ENCODE results near the gene TCEAL3. TPM values are rescaled to one million over a fixed set of nuclear protein-coding genes. Genes with fewer than 3 reads are reported as not detected.

The TCEAL3 gene
- total RNA-seq, 2 experiments from 2014 or later: 0.19 to 4.0 TPM

- H3K4me3 ChIP-seq (ENCODE audit: low read depth, low read length, poor library complexity, severe bottlenecking): no peak overlapping the region
- DNase-seq (ENCODE audit: low spot score): no peak
- ChIA-PET CTCF (ENCODE audit: unreplicated experiment) (no interaction called here), POLR2A (interaction anchor here (0.9 kb wide), 1 partner anchor 9 kb away, joined by 3 read pairs; no protein-coding TSS in a partner anchor)
- H4K20me1 ChIP-seq (ENCODE audit: insufficient read depth, low read length): no peaks in the 10 kb centered on the region
- no peaks in the 10 kb centered on the region for H3K9me2 ChIP-seq (ENCODE audit: insufficient read depth, low read length)
- no peaks in the 10 kb centered on the region for H3K4me1 ChIP-seq (ENCODE audit: insufficient read depth, low read length, poor library complexity, severe bottlenecking)
- no peaks in the 10 kb centered on the region for H3K79me2 ChIP-seq (ENCODE audit: insufficient read depth, low read depth, low read length)
- intact Hi-C loops (cut with micrococcal nuclease; ENCODE audit: unreplicated experiment): no loop called here
- no peaks in the 10 kb centered on the region for H3K36me3 ChIP-seq (ENCODE audit: insufficient read depth, low read length)
- no peak overlapping the region for H3K27ac ChIP-seq (ENCODE audit: low read depth, low read length, poor library complexity, severe bottlenecking)
- no TSS peak for BruUV-seq (replicated peaks)
- H2AFZ ChIP-seq (ENCODE audit: low read length): no peak overlapping the region
- H3K4me2 ChIP-seq (ENCODE audit: low read length): no peak overlapping the region
- no peaks in the 10 kb centered on the region for H3K9me3 ChIP-seq (ENCODE audit: low read length)
- TF ChIP-seq, protein P1, sequence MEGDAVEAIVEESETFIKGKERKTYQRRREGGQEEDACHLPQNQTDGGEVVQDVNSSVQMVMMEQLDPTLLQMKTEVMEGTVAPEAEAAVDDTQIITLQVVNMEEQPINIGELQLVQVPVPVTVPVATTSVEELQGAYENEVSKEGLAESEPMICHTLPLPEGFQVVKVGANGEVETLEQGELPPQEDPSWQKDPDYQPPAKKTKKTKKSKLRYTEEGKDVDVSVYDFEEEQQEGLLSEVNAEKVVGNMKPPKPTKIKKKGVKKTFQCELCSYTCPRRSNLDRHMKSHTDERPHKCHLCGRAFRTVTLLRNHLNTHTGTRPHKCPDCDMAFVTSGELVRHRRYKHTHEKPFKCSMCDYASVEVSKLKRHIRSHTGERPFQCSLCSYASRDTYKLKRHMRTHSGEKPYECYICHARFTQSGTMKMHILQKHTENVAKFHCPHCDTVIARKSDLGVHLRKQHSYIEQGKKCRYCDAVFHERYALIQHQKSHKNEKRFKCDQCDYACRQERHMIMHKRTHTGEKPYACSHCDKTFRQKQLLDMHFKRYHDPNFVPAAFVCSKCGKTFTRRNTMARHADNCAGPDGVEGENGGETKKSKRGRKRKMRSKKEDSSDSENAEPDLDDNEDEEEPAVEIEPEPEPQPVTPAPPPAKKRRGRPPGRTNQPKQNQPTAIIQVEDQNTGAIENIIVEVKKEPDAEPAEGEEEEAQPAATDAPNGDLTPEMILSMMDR (conservative IDR thresholded peaks at IDR 0.05; ENCODE audit: low read length): no peak
- TF ChIP-seq EZH2phosphoT487 (IDR thresholded peaks at IDR 0.05; ENCODE audit: borderline replicate concordance, low read depth, low read length): no peak
Measured at GRCh38 chrX:103640401-103641155, 32.8 kb downstream of the TCEAL3 start.

DNA sequence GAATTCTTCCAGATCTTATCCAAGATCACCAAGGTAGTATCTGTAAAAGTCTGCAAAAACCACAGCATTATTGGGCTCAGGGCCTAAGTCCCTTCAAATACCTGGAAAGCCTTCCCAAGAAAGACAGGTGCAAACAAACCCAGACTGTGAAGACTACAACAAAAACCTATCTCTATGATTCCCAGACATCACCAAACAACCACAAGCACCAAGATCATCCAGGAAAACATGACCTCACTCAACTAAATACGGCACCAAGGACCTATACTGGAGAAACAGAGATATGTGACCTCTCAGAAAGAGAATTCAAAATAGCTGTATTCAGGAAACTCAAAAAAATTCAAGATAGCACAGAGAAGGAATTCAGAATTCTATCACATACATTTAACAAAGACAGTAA is 36.4 kb downstream of the TCEAL3 start:
- Histone ChIP-seq H3K9me2 (ENCODE audit: insufficient read depth, low read length) (no peaks in the 10 kb centered on the region; the same call in 1 of the 2 replicates), H3K9me3 (ENCODE audit: low read length) (no peaks in the 10 kb centered on the region), H4K20me1 (ENCODE audit: insufficient read depth, low read length) (no peaks in the 10 kb centered on the region), H3K4me3 (ENCODE audit: low read depth, low read length, poor library complexity, severe bottlenecking) (no peak overlapping the region), H3K4me1 (ENCODE audit: insufficient read depth, low read length, poor library complexity, severe bottlenecking) (no peaks in the 10 kb centered on the region), H2AFZ (ENCODE audit: low read length) (no peak overlapping the region), H3K4me2 (ENCODE audit: low read length) (no peak overlapping the region), H3K36me3 (ENCODE audit: insufficient read depth, low read length) (no peaks in the 10 kb centered on the region), H3K79me2 (ENCODE audit: insufficient read depth, low read depth, low read length) (no peaks in the 10 kb centered on the region), H3K27ac (ENCODE audit: low read depth, low read length, poor library complexity, severe bottlenecking) (no peak overlapping the region)
- POLR2A ChIA-PET: interaction anchor here (0.7 to 1.2 kb wide), 2 partner anchors 12 to 385 kb away, joined by 3 read pairs; no protein-coding TSS in a partner anchor
- no peak for TF ChIP-seq EZH2phosphoT487 (IDR thresholded peaks at IDR 0.05; ENCODE audit: borderline replicate concordance, low read depth, low read length)
- TF ChIP-seq, protein P1 (conservative IDR thresholded peaks at IDR 0.05; ENCODE audit: low read length): no peak
- no TSS peak for BruUV-seq (replicated peaks)
- intact Hi-C loops (cut with micrococcal nuclease; ENCODE audit: unreplicated experiment): no loop called here
- CTCF ChIA-PET (ENCODE audit: unreplicated experiment): no interaction called here
- DNase-seq (ENCODE audit: low spot score): no peak

GRCh38 chrX:103647630-103648029 is 39.9 kb downstream of the TCEAL3 start:
- no peak for DNase-seq (ENCODE audit: low spot score)
- ChIA-PET POLR2A (no interaction called here), CTCF (ENCODE audit: unreplicated experiment) (no interaction called here)
- no peak overlapping the region for H3K4me2 ChIP-seq (ENCODE audit: low read length)
- no peak for TF ChIP-seq EZH2phosphoT487 (IDR thresholded peaks at IDR 0.05; ENCODE audit: borderline replicate concordance, low read depth, low read length)
- TF ChIP-seq, protein P1 (conservative IDR thresholded peaks at IDR 0.05; ENCODE audit: low read length): no peak
- H4K20me1 ChIP-seq (ENCODE audit: insufficient read depth, low read length): no peaks in the 10 kb centered on the region
- H3K4me1 ChIP-seq (ENCODE audit: insufficient read depth, low read length, poor library complexity, severe bottlenecking): no peaks in the 10 kb centered on the region
- no peaks in the 10 kb centered on the region for H3K9me3 ChIP-seq (ENCODE audit: low read length)
- H3K9me2 ChIP-seq (ENCODE audit: insufficient read depth, low read length): no peaks in the 10 kb centered on the region; the same call in 1 of the 2 replicates
- no peak overlapping the region for H3K27ac ChIP-seq (ENCODE audit: low read depth, low read length, poor library complexity, severe bottlenecking)
- H2AFZ ChIP-seq (ENCODE audit: low read length): no peak overlapping the region
- no TSS peak for BruUV-seq (replicated peaks)
- H3K4me3 ChIP-seq (ENCODE audit: low read depth, low read length, poor library complexity, severe bottlenecking): no peak overlapping the region
- no peaks in the 10 kb centered on the region for H3K36me3 ChIP-seq (ENCODE audit: insufficient read depth, low read length)
- intact Hi-C loops (cut with micrococcal nuclease; ENCODE audit: unreplicated experiment): no loop called here
- no peaks in the 10 kb centered on the region for H3K79me2 ChIP-seq (ENCODE audit: insufficient read depth, low read depth, low read length)
